Keratinocyte (primary cell): ENCODE data around the gene MRPL10. TPM values are rescaled to one million over a fixed set of nuclear protein-coding genes. Genes with fewer than 3 reads are reported as not detected.

Experiments
- DNase-seq: peaks from one replicate; pipeline ENCODE4 v3.0.0-alpha.2; 2011; ENCODE audit warnings: low read depth, missing footprints, low spot score
- FAIRE-seq: peaks from 2 replicates; lab custom pipeline; 2011; peaks lifted over from hg19 to GRCh38; lab: Jason Lieb, UNC
- H2AFZ ChIP-seq: 2 replicates; pipeline ENCODE4 v1.6.0; 2012; ENCODE audit warnings: low read length, control low read depth, inconsistent platforms; ENCODE audit not compliant: control insufficient read depth
- H3K27ac ChIP-seq: 2 replicates; pipeline ENCODE4 v1.5.1; 2011; ENCODE audit warnings: low read length; ENCODE audit not compliant: control insufficient read depth, insufficient read depth
- H3K27me3 ChIP-seq: 3 replicates; pipeline ENCODE4 v1.6.0; 2011; ENCODE audit warnings: low read length; ENCODE audit not compliant: control insufficient read depth, insufficient read depth; ENCODE audit errors: extremely low read depth
- H3K36me3 ChIP-seq, 2 experiments: 2 replicates in 1 of 2; 3 replicates in 1 of 2; pipeline ENCODE4 v1.5.1; 2011; ENCODE audit warnings: low read length in 2 of 2, mild to moderate bottlenecking in 1 of 2; ENCODE audit not compliant: control insufficient read depth in 2 of 2, insufficient read depth in 2 of 2; ENCODE audit errors: extremely low read depth in 1 of 2
- H3K4me1 ChIP-seq: 3 replicates; pipeline ENCODE4 v1.5.1; 2011; ENCODE audit warnings: low read length; ENCODE audit not compliant: control insufficient read depth, insufficient read depth; ENCODE audit errors: extremely low read depth
- H3K4me2 ChIP-seq: 3 replicates; pipeline ENCODE4 v1.6.0; 2011; ENCODE audit warnings: low read depth, low read length; ENCODE audit not compliant: control insufficient read depth, insufficient read depth; ENCODE audit errors: extremely low read depth
- H3K4me3 ChIP-seq, 3 experiments: fragments of 200-600 bp in 1 of 3; sonication (generic) in 1 of 3; 2 replicates in 2 of 3; 3 replicates in 1 of 3; pipeline ENCODE4 v1.5.1; 2011 to 2016; ENCODE audit warnings: low read length in 3 of 3, mild to moderate bottlenecking in 3 of 3, control low read depth in 2 of 3, inconsistent platforms in 1 of 3, low read depth in 1 of 3, mixed read lengths in 1 of 3, mixed run types in 1 of 3, moderate library complexity in 1 of 3; ENCODE audit not compliant: control insufficient read depth in 2 of 3, insufficient read depth in 2 of 3; ENCODE audit errors: extremely low read depth in 1 of 3
- H3K79me2 ChIP-seq: 2 replicates; pipeline ENCODE4 v1.6.0; 2012; ENCODE audit warnings: low read length; ENCODE audit not compliant: control insufficient read depth, insufficient read depth
- H3K9ac ChIP-seq: 3 replicates; pipeline ENCODE4 v1.6.0; 2011; ENCODE audit warnings: low read length; ENCODE audit not compliant: control insufficient read depth, insufficient read depth; ENCODE audit errors: extremely low read depth
- H3K9me1 ChIP-seq: 3 replicates; pipeline ENCODE4 v1.6.0; 2011; ENCODE audit warnings: low read length; ENCODE audit not compliant: control insufficient read depth, insufficient read depth; ENCODE audit errors: extremely low read depth
- H3K9me3 ChIP-seq: 2 replicates; pipeline ENCODE4 v1.5.1; 2012; ENCODE audit warnings: low read depth, low read length; ENCODE audit not compliant: control insufficient read depth
- H4K20me1 ChIP-seq: 3 replicates; pipeline ENCODE4 v1.6.0; 2011; ENCODE audit warnings: low read length; ENCODE audit not compliant: control insufficient read depth, insufficient read depth; ENCODE audit errors: extremely low read depth
- CTCF ChIP-seq, 3 experiments: IDR thresholded peaks in 1 of 3; conservative IDR thresholded peaks in 1 of 3; optimal IDR thresholded peaks in 1 of 3; 2 replicates in 2 of 3; 3 replicates in 1 of 3; pipeline versions ENCODE3 to v1.5.1; 2011; ENCODE audit warnings: low read length in 3 of 3, mild to moderate bottlenecking in 3 of 3, moderate library complexity in 2 of 3, control low read depth in 1 of 3, inconsistent platforms in 1 of 3; ENCODE audit not compliant: insufficient read depth in 2 of 3; ENCODE audit errors: extremely low read depth in 1 of 3
- EZH2 ChIP-seq: IDR thresholded peaks from one replicate; pipeline ENCODE4 v1.6.1; 2012; ENCODE audit warnings: inconsistent platforms, mild to moderate bottlenecking, low read length, moderate library complexity
- dilution Hi-C: fragments of 300-500 bp; cut with MboI; formaldehyde crosslinking; loops from one replicate; pipeline ENCODE4 v1.7.0; 2020; ENCODE audit warnings: low sequenced_read_pairs; ENCODE audit not compliant: extremely low pct_ligation_motif_present
- polyA plus RNA-seq, 5 experiments: library from polyadenylated mRNA; depleted of rRNA in 3 of 5; stranded (reverse) in 3 of 5; stranded (forward) in 1 of 5; unstranded in 1 of 5; fragments of >200 nt; gene quantifications; 1 replicate in 1 of 5; 2 replicates in 3 of 5; 3 replicates in 1 of 5; pipeline versions ENCODE4 v1.2.1 to v1.2.3, GENCODE V29; 2011 to 2012; ENCODE audit warnings: missing spikeins in 2 of 5, low read depth in 1 of 5, low replicate concordance in 1 of 5

Gene MRPL10
- polyA plus RNA-seq, 1 donor (not counting 4 experiments of a cell fraction or from before 2014, with no cell fraction given): 42.4 TPM

DNA sequence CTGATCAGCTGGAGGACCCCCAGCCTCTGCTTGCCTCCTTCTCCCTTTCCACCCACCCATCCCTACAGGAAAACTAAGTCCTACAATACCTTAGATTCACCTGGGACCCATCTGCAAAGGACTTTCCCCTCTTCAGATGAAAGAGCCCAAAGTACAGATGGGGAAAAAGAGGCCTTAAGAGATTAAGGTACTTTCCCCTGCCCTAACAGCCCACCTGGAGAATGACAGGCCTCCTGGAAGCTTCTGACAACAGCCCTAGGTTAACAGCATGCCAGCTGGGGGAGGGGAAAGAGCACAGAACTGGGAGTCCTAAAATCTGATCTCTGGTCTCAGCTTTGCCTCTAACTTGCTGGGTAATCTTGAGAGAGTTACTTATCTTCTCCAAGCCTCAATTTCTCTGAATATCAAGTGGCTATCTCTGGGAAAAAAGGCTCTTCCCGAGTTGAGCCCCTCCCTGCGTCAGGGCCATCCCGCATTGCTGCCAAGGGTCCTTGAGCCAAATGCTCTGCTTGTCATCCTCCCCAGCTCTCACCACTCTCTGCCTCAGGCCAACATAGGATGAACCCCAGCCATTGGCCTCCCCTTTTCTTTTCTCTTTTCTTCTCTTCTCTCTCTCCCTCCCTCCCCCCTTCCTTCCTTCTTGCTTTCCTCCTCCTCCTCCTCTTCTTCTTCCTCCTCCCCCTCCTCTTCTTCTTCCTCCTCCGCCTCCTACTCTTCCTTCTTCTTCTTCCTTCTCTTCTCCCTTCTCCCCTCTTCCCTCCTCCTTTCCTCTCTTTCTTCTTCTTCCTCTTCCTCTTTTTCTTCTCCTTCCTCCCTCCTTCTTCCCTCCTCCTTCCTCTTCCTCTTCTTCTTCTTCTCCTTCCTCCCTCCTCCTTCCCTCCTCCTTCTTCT, 42.1 kb upstream of the MRPL10 start:
- Histone ChIP-seq H2AFZ (no peak overlapping the region), H3K9me3 (no peaks in the 10 kb centered on the region), H3K79me2 (no peaks in the 10 kb centered on the region), H4K20me1 (no peaks in the 10 kb centered on the region), H3K27me3 (peaks cover 24% of the 10 kb centered on the region), H3K27ac (no peak overlapping the region), H3K4me2 (no peak overlapping the region), H3K9me1 (no peaks in the 10 kb centered on the region), H3K4me3 (no peak overlapping the region), H3K9ac (no peak overlapping the region), H3K4me1 (peaks cover 11% of the 10 kb centered on the region), H3K36me3 (no peaks in the 10 kb centered on the region)
- TF ChIP-seq CTCF (optimal IDR thresholded peaks at IDR 0.05 in 1 of 3, IDR thresholded peaks at IDR 0.05 in 1 of 3, conservative IDR thresholded peaks at IDR 0.05 in 1 of 3; ENCODE audit: extremely low read depth in 1 of 3, insufficient read depth in 2 of 3, low read length in 3 of 3): no peak
- no peak for TF ChIP-seq EZH2
- dilution Hi-C loops: no loop called here
- DNase-seq (no peak), FAIRE-seq (no peak)

GRCh38 chr17:47872651-47873161, 41.4 kb upstream of the MRPL10 start:
- peak overlapping the region; percentile 74 for H3K4me2 ChIP-seq
- no peaks in the 10 kb centered on the region for H3K36me3 ChIP-seq
- H3K27ac ChIP-seq: no peak overlapping the region
- peaks cover 11% of the 10 kb centered on the region for H3K4me1 ChIP-seq
- no peaks in the 10 kb centered on the region for H3K9me1 ChIP-seq
- H3K4me3 ChIP-seq: peak overlapping the region in 1 of 3 experiments; percentile 25
- H2AFZ ChIP-seq: peak overlapping the region; percentile 55
- dilution Hi-C loops: no loop called here
- H3K27me3 ChIP-seq: peaks cover 24% of the 10 kb centered on the region
- H3K79me2 ChIP-seq: no peaks in the 10 kb centered on the region
- no peaks in the 10 kb centered on the region for H4K20me1 ChIP-seq
- FAIRE-seq: no peak
- peak overlapping the region; percentile 18 for H3K9ac ChIP-seq
- no peak for DNase-seq
- TF ChIP-seq EZH2 (no peak), CTCF (optimal IDR thresholded peaks at IDR 0.05 in 1 of 3, IDR thresholded peaks at IDR 0.05 in 1 of 3, conservative IDR thresholded peaks at IDR 0.05 in 1 of 3; ENCODE audit: extremely low read depth in 1 of 3, insufficient read depth in 2 of 3, low read length in 3 of 3) (no peak)
- H3K9me3 ChIP-seq: no peaks in the 10 kb centered on the region
